Measurements from ENCODE around the gene PROSER3.

- no peak for TF ChIP-seq CTCF (IDR thresholded peaks at IDR 0.05)
- no peak for TF ChIP-seq ZFX (IDR thresholded peaks at IDR 0.05; ENCODE audit: borderline replicate concordance)
These were observed 35.1 kb upstream of the PROSER3 start for GRCh38 chr19:35722897-35723296.
